Activated CD4-positive, alpha-beta T cell treated with anti-CD3 and anti-CD28 coated beads, Interleukin-2, amount 10 ng/mL, durations not matched to agents 7 days and 5 days (primary cell): ENCODE data around the gene B3GNT9. TPM values are rescaled to one million over a fixed set of nuclear protein-coding genes. Genes with fewer than 3 reads are reported as not detected.

Source experiments
- CTCF ChIA-PET: fragments of 350-600 bp; sonication (Branson Sonifier 250); formaldehyde crosslinking; loops from one replicate; lab custom pipeline; 2021; ENCODE audit warnings: antibody characterized with exemption; lab: Charles Lee
- POLR2A ChIA-PET: fragments of 350-600 bp; sonication (Branson Sonifier 250); formaldehyde crosslinking; loops from one replicate; lab custom pipeline; 2021; ENCODE audit warnings: antibody characterized with exemption; lab: Charles Lee
- DNase-seq: peaks from one replicate; pipeline ENCODE4 v3.0.0-alpha.2; 2020
- H3K27ac Mint-ChIP-seq: one replicate; pipeline ENCODE4 v1.8.0; 2021; ENCODE audit warnings: mild to moderate bottlenecking, moderate library complexity, mixed read lengths
- H3K27me3 Mint-ChIP-seq: one replicate; pipeline ENCODE4 v1.8.0; 2021; ENCODE audit warnings: mixed read lengths
- H3K36me3 Mint-ChIP-seq: one replicate; pipeline ENCODE4 v1.8.0; 2021; ENCODE audit warnings: low read depth, mixed read lengths
- H3K4me1 Mint-ChIP-seq: one replicate; pipeline ENCODE4 v1.8.0; 2021; ENCODE audit warnings: mixed read lengths
- H3K4me3 Mint-ChIP-seq: one replicate; pipeline ENCODE4 v1.8.0; 2021; ENCODE audit warnings: mild to moderate bottlenecking, moderate library complexity, mixed read lengths
- H3K9me3 Mint-ChIP-seq: one replicate; pipeline ENCODE4 v1.8.0; 2021; ENCODE audit warnings: mixed read lengths
- total RNA-seq, 2 experiments: library from RNA; stranded (reverse); gene quantifications; one replicate each; pipeline ENCODE4 v1.2.3, GENCODE V29; 2021

B3GNT9 gene
- total RNA-seq, 2 experiments from 2014 or later = 7.1 to 7.2 TPM

DNA sequence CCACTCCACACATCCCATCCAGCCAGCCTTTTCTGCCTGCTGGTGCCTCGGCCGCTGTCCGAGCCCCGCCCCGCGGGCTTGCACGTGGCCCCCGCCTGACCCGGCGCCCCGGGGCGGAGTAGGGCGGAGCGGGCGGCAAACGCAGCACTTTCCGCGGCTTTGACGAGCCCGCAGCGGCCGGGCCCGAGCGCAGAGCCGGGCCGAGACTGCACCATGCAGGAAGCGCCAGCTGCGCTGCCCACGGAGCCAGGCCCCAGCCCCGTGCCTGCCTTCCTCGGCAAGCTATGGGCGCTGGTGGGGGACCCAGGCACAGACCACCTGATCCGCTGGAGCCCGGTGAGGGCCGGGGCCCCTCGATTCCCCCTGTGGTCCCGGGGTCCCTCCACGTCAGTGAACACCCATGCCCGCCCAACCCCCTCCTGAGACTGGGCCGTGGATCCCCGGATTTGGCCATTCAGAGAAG is 13.8 kb upstream of the B3GNT9 start, which contains the start of gene HSF4:
Gene HSF4 (plus strand): TSS at position 147 of the 463 bp plus-strand sequence. CDS start 67 bp downstream, at position 214.
- Mint-ChIP-seq H3K27me3 (peaks cover 45% of the 10 kb centered on the region), H3K9me3 (no peaks in the 10 kb centered on the region), H3K4me3 (peak within 1 kb of the TSS; percentile 34), H3K36me3 (peaks cover 20% of the 10 kb centered on the region), H3K4me1 (peaks cover 38% of the 10 kb centered on the region), H3K27ac (peak within 1 kb of the TSS; percentile 50)
- ChIA-PET POLR2A (no interaction called here), CTCF (interaction anchor here (0.9 to 2.8 kb wide), 5 partner anchors 9 to 147 kb away, joined by 3 to 12 read pairs (median 10); no protein-coding TSS in a partner anchor)
- no peak for DNase-seq

DNA sequence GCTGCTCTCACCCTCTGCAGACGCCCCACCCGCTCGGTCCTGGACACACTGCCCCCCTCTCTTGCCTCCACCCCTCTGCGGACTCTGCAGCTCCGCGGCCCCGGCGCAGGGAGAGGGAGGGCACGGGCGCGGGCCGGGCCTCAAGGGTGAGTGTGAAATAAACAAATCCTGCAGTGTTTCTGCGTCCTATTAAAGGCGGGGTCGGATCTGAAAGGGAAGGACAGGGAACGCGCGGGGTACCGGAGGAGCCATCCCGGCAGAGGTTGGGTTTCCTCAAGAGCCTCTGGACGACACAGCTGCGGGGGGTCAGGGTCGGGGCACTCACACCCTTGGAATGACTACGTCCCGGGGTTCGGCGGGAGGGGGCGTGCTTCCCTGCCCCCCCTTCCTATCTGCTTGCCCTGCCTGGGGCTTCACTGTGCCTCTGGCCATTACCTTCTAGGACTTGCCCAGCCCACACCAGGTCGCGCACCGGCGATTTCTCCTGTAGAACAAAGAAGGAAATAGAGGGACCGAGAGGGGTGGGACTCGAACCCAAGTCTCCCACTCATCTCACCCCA is 13.3 kb upstream of the B3GNT9 start:
- peaks cover 38% of the 10 kb centered on the region for H3K4me1 Mint-ChIP-seq
- ChIA-PET CTCF (interaction anchor here (1.0 to 8.0 kb wide), 8 partner anchors 8 to 200 kb away, joined by 3 to 137 read pairs (median 10); partner anchors contain the start of genes MATCAP1 and NOL3), POLR2A (no interaction called here)

DNA sequence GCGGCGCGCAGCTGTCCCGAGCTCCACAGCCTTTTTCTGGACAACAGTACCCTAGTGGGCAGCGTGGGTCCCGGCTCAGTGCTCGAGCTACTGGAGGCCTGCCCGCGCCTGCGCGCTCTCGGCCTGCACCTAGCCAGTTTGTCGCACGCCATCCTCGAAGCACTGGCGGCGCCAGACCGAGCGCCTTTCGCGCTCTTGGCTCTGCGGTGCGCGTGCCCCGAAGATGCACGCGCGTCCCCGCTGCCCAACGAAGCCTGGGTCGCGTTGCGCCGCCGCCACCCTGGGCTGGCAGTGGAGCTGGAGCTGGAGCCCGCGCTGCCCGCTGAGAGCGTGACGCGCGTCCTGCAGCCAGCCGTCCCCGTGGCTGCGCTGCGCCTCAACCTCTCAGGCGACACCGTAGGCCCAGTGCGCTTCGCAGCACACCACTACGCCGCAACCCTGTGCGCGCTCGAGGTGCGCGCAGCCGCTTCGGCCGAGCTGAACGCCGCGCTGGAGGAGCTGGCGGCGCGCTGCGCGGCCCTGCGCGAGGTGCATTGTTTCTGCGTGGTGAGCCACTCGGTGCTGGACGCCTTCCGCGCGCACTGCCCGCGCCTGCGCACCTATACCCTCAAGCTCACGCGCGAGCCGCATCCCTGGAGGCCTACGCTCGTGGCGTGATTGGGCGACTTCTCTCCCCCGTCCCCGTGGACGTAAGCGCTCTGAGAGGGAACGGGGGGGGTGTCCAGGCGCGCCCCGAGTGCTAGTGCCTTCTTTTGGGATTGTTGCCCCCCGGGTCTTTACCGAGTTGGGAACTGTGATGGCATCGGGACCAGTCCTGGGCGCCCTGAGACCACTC is 12.6 kb upstream of the B3GNT9 start:
- Mint-ChIP-seq H3K4me3 (peak overlapping the region; percentile 34), H3K27me3 (peaks cover 42% of the 10 kb centered on the region), H3K27ac (no peak overlapping the region), H3K9me3 (no peaks in the 10 kb centered on the region), H3K36me3 (peaks cover 20% of the 10 kb centered on the region), H3K4me1 (peaks cover 43% of the 10 kb centered on the region)
- DNase-seq = peak; percentile 54
- POLR2A ChIA-PET = interaction anchor here (0.7 kb wide), 1 partner anchor 211 kb away, joined by 3 read pairs; no protein-coding TSS in a partner anchor
- CTCF ChIA-PET = interaction anchor here (0.5 to 8.0 kb wide), 17 partner anchors 8 to 917 kb away, joined by 3 to 137 read pairs (median 4); partner anchors contain the start of genes B3GNT9, MATCAP1, NOL3 and TMEM208

More for the DNA sequence above, 13.3 kb upstream of the B3GNT9 start:
- Mint-ChIP-seq H3K9me3 (no peaks in the 10 kb centered on the region), H3K27ac (peak overlapping the region; percentile 50), H3K36me3 (peaks cover 20% of the 10 kb centered on the region), H3K27me3 (peaks cover 44% of the 10 kb centered on the region), H3K4me3 (peak overlapping the region; percentile 34)
- DNase-seq = no peak

DNA sequence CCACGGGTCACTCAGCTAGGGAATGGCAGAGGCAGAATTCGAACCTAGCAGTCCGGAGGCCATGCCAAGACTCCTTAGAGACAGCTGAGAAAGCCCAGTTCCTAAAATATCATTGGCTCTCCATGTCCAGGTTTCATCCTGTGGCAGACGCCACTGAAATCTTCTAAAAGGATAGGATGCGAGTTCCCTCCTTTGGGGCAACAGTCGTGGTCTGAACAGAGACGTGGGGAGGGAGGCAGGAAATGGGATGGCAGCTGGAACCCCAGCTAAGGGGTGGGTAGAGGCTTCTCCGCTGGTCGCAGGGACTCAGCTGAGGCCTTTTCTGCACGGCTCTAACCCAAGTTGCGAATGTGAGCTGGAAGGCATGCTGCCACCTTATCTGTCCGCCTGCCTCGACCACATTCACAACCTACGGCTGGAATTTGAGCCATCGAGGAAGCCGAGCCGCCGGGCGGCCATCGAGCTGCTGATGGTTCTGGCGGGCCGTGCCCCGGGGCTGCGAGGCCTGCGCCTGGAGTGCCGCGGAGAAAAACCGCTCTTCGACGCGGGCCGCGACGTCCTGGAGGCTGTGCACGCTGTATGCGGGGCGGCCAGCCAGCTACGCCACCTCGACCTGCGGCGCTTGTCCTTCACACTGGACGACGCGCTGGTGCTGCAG is 11.8 kb upstream of the B3GNT9 start:
- peaks cover 25% of the 10 kb centered on the region for H3K36me3 Mint-ChIP-seq
- DNase-seq = no peak
- ChIA-PET CTCF (interaction anchor here (0.5 to 8.0 kb wide), 17 partner anchors 7 to 917 kb away, joined by 3 to 137 read pairs (median 4); partner anchors contain the start of genes B3GNT9, MATCAP1, NOL3 and TMEM208), POLR2A (interaction anchor here (0.6 to 0.7 kb wide), 2 partner anchors 9 to 210 kb away, joined by 3 read pairs; no protein-coding TSS in a partner anchor)
- H3K4me3 Mint-ChIP-seq = peak overlapping the region; percentile 51
- peak overlapping the region; percentile 2 for H3K27ac Mint-ChIP-seq
- peaks cover 36% of the 10 kb centered on the region for H3K27me3 Mint-ChIP-seq
- no peaks in the 10 kb centered on the region for H3K9me3 Mint-ChIP-seq
- H3K4me1 Mint-ChIP-seq = peaks cover 51% of the 10 kb centered on the region

DNA sequence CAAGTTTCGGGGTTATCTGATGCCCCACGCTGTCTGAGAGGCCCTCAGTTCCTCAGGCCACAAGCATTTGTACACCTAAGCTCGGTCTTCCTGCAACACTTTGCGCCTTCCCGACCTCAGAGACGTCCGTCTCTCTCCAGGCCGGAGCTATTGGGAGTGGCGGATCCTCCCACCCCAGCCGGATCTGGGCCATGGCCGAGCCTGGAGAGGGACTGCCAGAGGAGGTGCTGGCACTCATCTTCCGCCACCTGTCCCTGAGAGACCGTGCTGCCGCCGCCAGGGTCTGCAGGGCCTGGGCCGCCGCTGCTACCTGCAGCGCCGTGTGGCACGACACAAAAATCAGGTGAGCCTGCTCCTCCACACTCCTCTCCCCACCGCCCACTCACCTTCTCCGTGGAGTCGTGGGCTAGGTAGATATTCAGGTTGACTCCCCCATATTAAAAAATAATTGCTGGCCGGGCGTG is 10.8 kb upstream of the B3GNT9 start:
- Mint-ChIP-seq H3K4me1 (peaks cover 59% of the 10 kb centered on the region), H3K9me3 (no peaks in the 10 kb centered on the region), H3K36me3 (peaks cover 21% of the 10 kb centered on the region), H3K4me3 (peak overlapping the region; percentile 51), H3K27me3 (peaks cover 27% of the 10 kb centered on the region), H3K27ac (peak overlapping the region; percentile 36)
- ChIA-PET POLR2A (no interaction called here), CTCF (interaction anchor here (1.3 to 8.0 kb wide), 7 partner anchors 8 to 266 kb away, joined by 3 to 137 read pairs (median 7); partner anchors contain the start of genes MATCAP1, NOL3 and TMEM208)
- no peak for DNase-seq

DNA sequence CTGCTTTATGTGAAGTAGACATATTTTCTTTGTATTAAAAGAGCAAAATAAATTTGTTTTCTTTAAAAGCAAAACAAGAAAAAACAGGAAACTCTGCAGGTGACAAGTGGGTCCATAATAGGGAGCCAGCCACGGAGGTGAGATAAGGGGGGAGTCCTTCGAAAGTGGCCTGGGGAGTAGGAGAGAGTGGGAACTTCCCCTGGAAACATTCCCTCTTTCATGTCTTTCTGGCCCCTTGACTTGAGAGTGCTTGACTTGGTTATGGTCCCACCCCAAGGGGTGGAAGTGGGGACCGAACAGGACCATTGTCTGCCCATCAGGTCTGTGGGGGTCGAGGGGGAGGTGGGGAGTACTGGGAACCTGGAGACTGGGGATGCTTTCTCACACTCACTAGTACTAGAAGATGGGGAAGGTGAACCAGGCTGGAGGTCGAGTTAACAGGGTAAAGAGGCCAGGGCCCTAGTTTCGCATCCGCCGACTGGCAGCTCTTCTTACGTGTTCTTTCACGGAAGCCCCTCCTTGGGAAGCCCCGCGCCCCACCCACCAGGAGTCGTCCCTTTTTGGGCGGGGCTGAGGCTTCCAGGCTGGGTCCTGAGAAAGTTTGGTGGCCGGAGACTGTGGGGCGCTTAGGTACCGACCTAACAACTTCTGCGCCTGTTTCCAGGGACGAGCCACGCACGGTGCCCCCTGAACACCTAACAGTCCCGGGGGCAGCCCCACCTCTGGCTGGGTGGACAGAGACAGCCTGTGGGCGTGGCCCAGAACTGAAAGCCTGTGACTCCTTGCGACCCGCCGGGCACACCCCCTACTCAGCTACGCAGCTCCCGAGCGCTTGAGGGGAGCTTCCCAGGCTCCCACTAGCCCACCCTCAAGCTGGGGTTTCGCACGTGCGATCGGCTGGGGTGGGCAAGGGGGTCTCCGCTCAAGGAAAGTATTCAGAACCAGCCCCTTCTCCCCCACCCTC is 8.1 kb upstream of the B3GNT9 start:
- Mint-ChIP-seq H3K4me3 (peak overlapping the region; percentile 93), H3K27ac (peak overlapping the region; percentile 100), H3K9me3 (no peaks in the 10 kb centered on the region), H3K27me3 (peaks cover 9% of the 10 kb centered on the region), H3K36me3 (peaks cover 30% of the 10 kb centered on the region), H3K4me1 (peaks cover 63% of the 10 kb centered on the region)
- POLR2A ChIA-PET = interaction anchor here (0.5 to 0.6 kb wide), 2 partner anchors 199 to 201 kb away, joined by 5 to 11 read pairs; no protein-coding TSS in a partner anchor
- peak; percentile 89 for DNase-seq
- CTCF ChIA-PET = interaction anchor here (0.9 to 8.0 kb wide), 10 partner anchors 8 to 198 kb away, joined by 3 to 137 read pairs (median 6); partner anchors contain the start of genes B3GNT9, CES3 and NOL3

DNA sequence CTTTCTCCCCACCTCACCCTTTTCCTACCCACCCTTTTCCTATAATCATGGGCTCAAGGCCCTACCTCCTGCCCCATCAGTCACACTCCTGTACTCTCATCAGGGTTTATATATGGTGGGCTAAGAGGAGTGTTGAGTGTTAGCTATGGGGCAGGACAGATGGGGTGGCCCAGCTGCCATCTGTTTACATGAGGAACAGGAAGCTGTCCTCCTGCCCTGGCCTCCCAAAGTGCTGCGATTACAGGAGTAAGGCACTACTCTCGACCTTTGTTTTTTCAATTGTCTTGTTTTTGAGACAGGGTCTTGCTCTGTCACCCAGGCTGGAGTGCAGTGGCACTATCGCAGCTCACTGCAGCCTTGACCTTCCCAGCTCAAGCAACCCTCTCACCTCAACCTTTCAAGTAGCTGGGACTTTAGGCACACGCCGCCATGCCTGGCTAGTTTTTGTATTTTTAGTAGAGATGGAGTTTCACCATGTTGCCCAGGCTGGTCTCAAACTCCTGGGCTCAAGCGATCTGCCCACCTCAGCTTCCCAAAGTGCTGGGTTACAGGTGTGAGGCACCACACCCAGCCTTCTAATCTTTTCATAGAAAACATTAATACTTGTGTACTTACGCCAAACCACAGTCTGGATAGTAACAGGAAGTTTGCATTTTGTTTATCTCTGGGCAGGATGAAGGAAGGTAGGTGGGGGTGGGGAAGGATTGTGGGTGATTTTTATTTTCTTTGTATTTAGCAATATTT is 7.3 kb upstream of the B3GNT9 start:
- Mint-ChIP-seq H3K27me3 (peaks cover 6% of the 10 kb centered on the region), H3K27ac (peak overlapping the region; percentile 100), H3K9me3 (no peaks in the 10 kb centered on the region), H3K36me3 (peaks cover 35% of the 10 kb centered on the region), H3K4me1 (peaks cover 66% of the 10 kb centered on the region), H3K4me3 (peak overlapping the region; percentile 93)
- ChIA-PET POLR2A (no interaction called here), CTCF (interaction anchor here (0.9 to 8.0 kb wide), 12 partner anchors 13 to 197 kb away, joined by 3 to 137 read pairs (median 4); partner anchors contain the start of genes CES3 and NOL3)
- DNase-seq = peak; percentile 30

DNA sequence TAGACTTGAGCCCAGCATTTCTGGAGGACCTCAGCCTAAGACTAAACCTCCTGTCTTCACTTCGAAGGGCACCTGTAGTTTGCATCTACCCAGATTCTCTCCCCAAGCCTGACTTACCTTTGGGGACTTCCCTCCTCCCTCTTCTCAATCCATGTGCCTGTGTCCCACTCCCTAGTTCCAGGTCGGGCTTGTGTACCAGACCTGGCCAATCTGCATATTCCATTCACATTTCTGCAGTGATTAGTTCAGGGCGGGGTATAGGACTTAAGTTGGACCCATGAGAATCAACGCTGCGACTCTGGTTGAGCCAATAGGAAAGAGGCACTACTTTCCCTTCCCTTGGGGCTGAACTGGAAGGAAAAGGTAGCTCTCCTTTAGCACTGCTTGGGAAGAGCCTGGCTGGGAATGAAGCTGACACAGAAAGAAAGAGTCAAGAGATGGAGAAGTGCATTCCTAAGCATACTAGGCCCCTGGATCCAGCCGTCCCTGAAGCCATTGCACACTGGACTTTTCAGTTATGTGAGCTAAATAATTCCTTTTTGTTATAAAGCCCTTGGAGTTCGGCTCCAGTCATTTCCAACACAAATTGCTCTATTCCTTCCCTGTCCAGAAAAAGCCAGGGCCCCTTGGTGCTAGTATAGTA is 6.4 kb upstream of the B3GNT9 start:
- Mint-ChIP-seq H3K27ac (peak overlapping the region; percentile 100), H3K4me1 (peaks cover 66% of the 10 kb centered on the region), H3K27me3 (peaks cover 3% of the 10 kb centered on the region), H3K9me3 (no peaks in the 10 kb centered on the region), H3K4me3 (peak overlapping the region; percentile 93), H3K36me3 (peaks cover 35% of the 10 kb centered on the region)
- POLR2A ChIA-PET = no interaction called here
- CTCF ChIA-PET = interaction anchor here (0.9 to 8.0 kb wide), 11 partner anchors 12 to 196 kb away, joined by 3 to 137 read pairs (median 4); partner anchors contain the start of genes CES3 and NOL3
- no peak for DNase-seq

DNA sequence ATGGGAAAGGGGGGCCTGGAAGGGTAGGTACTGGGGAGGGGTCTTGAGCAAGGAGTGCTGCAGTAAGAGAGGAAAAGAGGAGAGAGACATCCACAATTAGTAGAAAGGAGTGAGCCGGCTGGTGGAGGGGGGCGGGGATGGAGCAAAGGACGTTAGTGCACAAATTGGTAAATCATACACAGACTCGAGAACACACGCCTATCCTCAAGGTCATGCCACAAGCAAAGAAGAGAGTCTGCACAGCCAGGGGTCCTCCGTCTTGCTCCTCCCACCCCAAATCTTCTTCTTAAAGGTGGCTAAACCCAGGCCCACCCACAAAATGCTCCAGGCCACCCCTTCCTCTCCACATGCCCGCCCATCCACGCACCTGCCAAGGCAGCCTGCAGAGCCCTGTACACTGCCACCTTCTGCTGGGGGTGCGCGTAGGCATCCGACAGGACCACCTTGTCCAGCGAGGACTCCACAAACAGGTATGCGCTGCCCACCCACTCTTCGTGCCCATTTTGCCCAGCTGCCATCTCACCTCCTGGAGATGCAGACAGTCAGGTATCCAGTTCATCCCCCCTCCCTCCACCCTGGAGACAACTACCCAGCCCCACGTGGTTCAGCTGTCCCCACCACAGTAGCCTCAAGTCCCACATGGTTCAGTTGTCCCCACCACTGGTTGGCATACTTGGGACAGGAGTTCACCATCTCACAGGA is 5.5 kb upstream of the B3GNT9 start:
- peak overlapping the region; percentile 100 for H3K27ac Mint-ChIP-seq
- H3K4me1 Mint-ChIP-seq = peaks cover 66% of the 10 kb centered on the region
- H3K4me3 Mint-ChIP-seq = peak overlapping the region; percentile 12

More for the DNA sequence above, 5.5 kb upstream of the B3GNT9 start:
- POLR2A ChIA-PET = no interaction called here
- DNase-seq = no peak
- Mint-ChIP-seq H3K9me3 (no peaks in the 10 kb centered on the region), H3K36me3 (peaks cover 35% of the 10 kb centered on the region), H3K27me3 (peaks cover 3% of the 10 kb centered on the region)
- CTCF ChIA-PET = interaction anchor here (1.2 to 8.0 kb wide), 24 partner anchors 11 to 261 kb away, joined by 3 to 137 read pairs (median 9); partner anchors contain the start of genes EXOC3L1, FHOD1, NOL3 and PHAF1
